ENCODE results near the gene FEM1C. TPM values are rescaled to one million over a fixed set of nuclear protein-coding genes. Genes with fewer than 3 reads are reported as not detected.

Gene FEM1C
- total and polyA plus RNA-seq, 10 of the 15 experiments (the other 5 are each of a cell fraction or from before 2014, with no cell fraction given), result 1.9 to 15.6 (median 8.0) TPM

DNA sequence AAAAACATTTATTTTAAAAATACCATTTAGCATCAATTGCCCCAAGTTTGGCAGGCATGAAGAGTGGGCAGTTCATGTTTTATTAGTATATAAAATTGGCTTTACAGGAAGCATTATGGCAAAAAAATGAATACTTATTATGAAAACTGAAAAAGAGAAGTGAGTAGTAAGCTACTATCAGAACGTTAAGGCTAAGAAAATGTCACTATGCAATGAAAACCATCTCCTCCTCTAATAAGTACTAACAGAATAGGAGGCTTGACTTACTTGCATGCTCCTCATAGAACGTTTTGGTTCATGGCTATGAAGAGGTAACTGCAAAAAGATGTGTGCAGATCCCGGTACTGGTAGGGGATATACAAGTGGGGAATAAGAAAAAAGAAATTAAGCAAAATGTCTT lies 34.1 kb upstream of the FEM1C start (continued):
- TF ChIP-seq CREM (IDR thresholded peaks at IDR 0.05; ENCODE audit: low read depth) (no peak), IKZF2 (IDR thresholded peaks at IDR 0.05) (peak in 1 of 2 experiments; percentile 33; a peak in 1 of 4 replicates), HCFC1 (IDR thresholded peaks at IDR 0.05; ENCODE audit: low read length) (no peak), MTA2 (IDR thresholded peaks at IDR 0.05; ENCODE audit: low read depth) (peak; percentile 39; the same call in 1 of the 2 replicates), ZNF217 (IDR thresholded peaks at IDR 0.05) (0 out of 2 replicates have a peak, but pooled peaks have one; percentile 7), SIN3A (IDR thresholded peaks at IDR 0.05; ENCODE audit: low read depth, low read length) (no peak), RUNX3 (IDR thresholded peaks at IDR 0.05; ENCODE audit: low read length) (peak; percentile 41; the same call in 1 of the 2 replicates), FOXM1 (IDR thresholded peaks at IDR 0.05; ENCODE audit: low read depth, low read length) (no peak), SPI1 (IDR thresholded peaks at IDR 0.05; ENCODE audit: borderline replicate concordance, insufficient read depth, low read depth, low read length) (peak; percentile 87), TCF7 (IDR thresholded peaks at IDR 0.05; ENCODE audit: borderline replicate concordance) (no peak), RBBP5 (conservative IDR thresholded peaks at IDR 0.05) (no peak), SREBF1 (IDR thresholded peaks at IDR 0.05; ENCODE audit: low read length) (no peak), EP300 (IDR thresholded peaks at IDR 0.05; ENCODE audit: borderline replicate concordance in 1 of 2, control insufficient read depth in 1 of 2, low read depth in 2 of 2, low read length in 2 of 2) (peak in 1 of 2 experiments; percentile 42; a peak in 1 of 4 replicates), SMAD5 (IDR thresholded peaks at IDR 0.05; ENCODE audit: low read depth) (no peak), ATF7 (IDR thresholded peaks at IDR 0.05; ENCODE audit: low read depth) (no peak), BCL11A (IDR thresholded peaks at IDR 0.05; ENCODE audit: low read depth, low read length) (peak; percentile 40; the same call in 1 of the 2 replicates), DPF2 (IDR thresholded peaks at IDR 0.05) (0 out of 2 replicates have a peak, but pooled peaks have one; percentile 16), NFYA (IDR thresholded peaks at IDR 0.05; ENCODE audit: borderline replicate concordance, low read depth, low read length) (no peak), ZNF384 (IDR thresholded peaks at IDR 0.05; ENCODE audit: borderline replicate concordance, low read depth, low read length) (peak; percentile 42; the same call in 1 of the 2 replicates)
- TF ChIP-seq, protein P1, sequence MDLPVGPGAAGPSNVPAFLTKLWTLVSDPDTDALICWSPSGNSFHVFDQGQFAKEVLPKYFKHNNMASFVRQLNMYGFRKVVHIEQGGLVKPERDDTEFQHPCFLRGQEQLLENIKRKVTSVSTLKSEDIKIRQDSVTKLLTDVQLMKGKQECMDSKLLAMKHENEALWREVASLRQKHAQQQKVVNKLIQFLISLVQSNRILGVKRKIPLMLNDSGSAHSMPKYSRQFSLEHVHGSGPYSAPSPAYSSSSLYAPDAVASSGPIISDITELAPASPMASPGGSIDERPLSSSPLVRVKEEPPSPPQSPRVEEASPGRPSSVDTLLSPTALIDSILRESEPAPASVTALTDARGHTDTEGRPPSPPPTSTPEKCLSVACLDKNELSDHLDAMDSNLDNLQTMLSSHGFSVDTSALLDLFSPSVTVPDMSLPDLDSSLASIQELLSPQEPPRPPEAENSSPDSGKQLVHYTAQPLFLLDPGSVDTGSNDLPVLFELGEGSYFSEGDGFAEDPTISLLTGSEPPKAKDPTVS (IDR thresholded peaks at IDR 0.05; ENCODE audit: low read depth, low read length), result no peak
- TF ChIP-seq, protein P2, sequence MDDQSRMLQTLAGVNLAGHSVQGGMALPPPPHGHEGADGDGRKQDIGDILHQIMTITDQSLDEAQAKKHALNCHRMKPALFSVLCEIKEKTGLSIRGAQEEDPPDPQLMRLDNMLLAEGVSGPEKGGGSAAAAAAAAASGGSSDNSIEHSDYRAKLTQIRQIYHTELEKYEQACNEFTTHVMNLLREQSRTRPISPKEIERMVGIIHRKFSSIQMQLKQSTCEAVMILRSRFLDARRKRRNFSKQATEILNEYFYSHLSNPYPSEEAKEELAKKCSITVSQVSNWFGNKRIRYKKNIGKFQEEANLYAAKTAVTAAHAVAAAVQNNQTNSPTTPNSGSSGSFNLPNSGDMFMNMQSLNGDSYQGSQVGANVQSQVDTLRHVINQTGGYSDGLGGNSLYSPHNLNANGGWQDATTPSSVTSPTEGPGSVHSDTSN (IDR thresholded peaks at IDR 0.05; ENCODE audit: insufficient replicate concordance, low read depth, low read length), result no peak
- TF ChIP-seq, protein P3, sequence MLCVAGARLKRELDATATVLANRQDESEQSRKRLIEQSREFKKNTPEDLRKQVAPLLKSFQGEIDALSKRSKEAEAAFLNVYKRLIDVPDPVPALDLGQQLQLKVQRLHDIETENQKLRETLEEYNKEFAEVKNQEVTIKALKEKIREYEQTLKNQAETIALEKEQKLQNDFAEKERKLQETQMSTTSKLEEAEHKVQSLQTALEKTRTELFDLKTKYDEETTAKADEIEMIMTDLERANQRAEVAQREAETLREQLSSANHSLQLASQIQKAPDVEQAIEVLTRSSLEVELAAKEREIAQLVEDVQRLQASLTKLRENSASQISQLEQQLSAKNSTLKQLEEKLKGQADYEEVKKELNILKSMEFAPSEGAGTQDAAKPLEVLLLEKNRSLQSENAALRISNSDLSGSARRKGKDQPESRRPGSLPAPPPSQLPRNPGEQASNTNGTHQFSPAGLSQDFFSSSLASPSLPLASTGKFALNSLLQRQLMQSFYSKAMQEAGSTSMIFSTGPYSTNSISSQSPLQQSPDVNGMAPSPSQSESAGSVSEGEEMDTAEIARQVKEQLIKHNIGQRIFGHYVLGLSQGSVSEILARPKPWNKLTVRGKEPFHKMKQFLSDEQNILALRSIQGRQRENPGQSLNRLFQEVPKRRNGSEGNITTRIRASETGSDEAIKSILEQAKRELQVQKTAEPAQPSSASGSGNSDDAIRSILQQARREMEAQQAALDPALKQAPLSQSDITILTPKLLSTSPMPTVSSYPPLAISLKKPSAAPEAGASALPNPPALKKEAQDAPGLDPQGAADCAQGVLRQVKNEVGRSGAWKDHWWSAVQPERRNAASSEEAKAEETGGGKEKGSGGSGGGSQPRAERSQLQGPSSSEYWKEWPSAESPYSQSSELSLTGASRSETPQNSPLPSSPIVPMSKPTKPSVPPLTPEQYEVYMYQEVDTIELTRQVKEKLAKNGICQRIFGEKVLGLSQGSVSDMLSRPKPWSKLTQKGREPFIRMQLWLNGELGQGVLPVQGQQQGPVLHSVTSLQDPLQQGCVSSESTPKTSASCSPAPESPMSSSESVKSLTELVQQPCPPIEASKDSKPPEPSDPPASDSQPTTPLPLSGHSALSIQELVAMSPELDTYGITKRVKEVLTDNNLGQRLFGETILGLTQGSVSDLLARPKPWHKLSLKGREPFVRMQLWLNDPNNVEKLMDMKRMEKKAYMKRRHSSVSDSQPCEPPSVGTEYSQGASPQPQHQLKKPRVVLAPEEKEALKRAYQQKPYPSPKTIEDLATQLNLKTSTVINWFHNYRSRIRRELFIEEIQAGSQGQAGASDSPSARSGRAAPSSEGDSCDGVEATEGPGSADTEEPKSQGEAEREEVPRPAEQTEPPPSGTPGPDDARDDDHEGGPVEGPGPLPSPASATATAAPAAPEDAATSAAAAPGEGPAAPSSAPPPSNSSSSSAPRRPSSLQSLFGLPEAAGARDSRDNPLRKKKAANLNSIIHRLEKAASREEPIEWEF (IDR thresholded peaks at IDR 0.05; ENCODE audit: insufficient replicate concordance, low read depth, low read length), result peak; percentile 69
- TF ChIP-seq, protein P4, sequence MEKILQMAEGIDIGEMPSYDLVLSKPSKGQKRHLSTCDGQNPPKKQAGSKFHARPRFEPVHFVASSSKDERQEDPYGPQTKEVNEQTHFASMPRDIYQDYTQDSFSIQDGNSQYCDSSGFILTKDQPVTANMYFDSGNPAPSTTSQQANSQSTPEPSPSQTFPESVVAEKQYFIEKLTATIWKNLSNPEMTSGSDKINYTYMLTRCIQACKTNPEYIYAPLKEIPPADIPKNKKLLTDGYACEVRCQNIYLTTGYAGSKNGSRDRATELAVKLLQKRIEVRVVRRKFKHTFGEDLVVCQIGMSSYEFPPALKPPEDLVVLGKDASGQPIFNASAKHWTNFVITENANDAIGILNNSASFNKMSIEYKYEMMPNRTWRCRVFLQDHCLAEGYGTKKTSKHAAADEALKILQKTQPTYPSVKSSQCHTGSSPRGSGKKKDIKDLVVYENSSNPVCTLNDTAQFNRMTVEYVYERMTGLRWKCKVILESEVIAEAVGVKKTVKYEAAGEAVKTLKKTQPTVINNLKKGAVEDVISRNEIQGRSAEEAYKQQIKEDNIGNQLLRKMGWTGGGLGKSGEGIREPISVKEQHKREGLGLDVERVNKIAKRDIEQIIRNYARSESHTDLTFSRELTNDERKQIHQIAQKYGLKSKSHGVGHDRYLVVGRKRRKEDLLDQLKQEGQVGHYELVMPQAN (conservative IDR thresholded peaks at IDR 0.05), result no peak

All from GM12878 (cell line).